GM12872 (cell line): ENCODE measurements around the gene DSCAML1.
A peak's percentile ranks its signal among the peaks of the same experiment; 100 is the strongest.

Experiments used
- CTCF ChIP-seq: IDR thresholded peaks from 3 replicates; pipeline ENCODE4 v1.5.1; 2011; ENCODE audit warnings: low read depth, mild to moderate bottlenecking, low read length, moderate library complexity; ENCODE audit not compliant: insufficient read depth

Gene DSCAML1

GRCh38 chr11:117819096-117820040, 22.4 kb upstream of the DSCAML1 start:
- TF ChIP-seq CTCF: peak; percentile 78

- TF ChIP-seq CTCF: no peak
Measured at GRCh38 chr11:117818041-117818873, 21.2 kb upstream of the DSCAML1 start.

- TF ChIP-seq CTCF: peak; percentile 100
Measured at GRCh38 chr11:117817368-117818040, 20.5 kb upstream of the DSCAML1 start.

- no peak for TF ChIP-seq CTCF
Measured at GRCh38 chr11:117816846-117817367, 19.9 kb upstream of the DSCAML1 start.

GRCh38 chr11:117816151-117816741, 19.2 kb upstream of the DSCAML1 start:
- TF ChIP-seq CTCF: no peak

GRCh38 chr11:117815262-117815803, 18.3 kb upstream of the DSCAML1 start:
- TF ChIP-seq CTCF: no peak
